GM10248 (cell line): ENCODE data around the gene C11orf68.

Experiments used
- CTCF ChIA-PET: fragments of 300-600 bp; sonication (Branson Sonifier 250); formaldehyde crosslinking; extraction: SDS; loops from one replicate; lab custom pipeline; 2021; ENCODE audit warnings: antibody characterized with exemption; lab: Yijun Ruan, JAX
- POLR2A ChIA-PET: fragments of 350-650 bp; sonication (Branson Sonifier 250); formaldehyde crosslinking; extraction: SDS; loops from one replicate; lab custom pipeline; 2020; ENCODE audit warnings: antibody characterized with exemption; lab: Yijun Ruan, JAX
- DNase-seq: peaks from one replicate; pipeline ENCODE4 v3.0.0; 2012; ENCODE audit errors: extremely low spot score
- CTCF ChIP-seq: IDR thresholded peaks from 2 replicates; pipeline ENCODE4 v1.5.1; 2012; ENCODE audit warnings: mild to moderate bottlenecking, low read depth; ENCODE audit errors: extremely low read depth, missing control alignments, control extremely low read depth

Gene C11orf68

GRCh38 chr11:65885231-65885630 is 33.6 kb downstream of the C11orf68 start:
- no peak for DNase-seq
- CTCF ChIA-PET: interaction anchor here (0.9 to 19.3 kb wide), 48 partner anchors 3 to 590 kb away, joined by 3 to 535 read pairs (median 6); partner anchors contain the start of genes BANF1, CATSPER1, CCDC85B and CFL1
- POLR2A ChIA-PET: interaction anchor here (0.6 to 1.1 kb wide), 3 partner anchors 8 to 116 kb away, joined by 3 to 5 read pairs (median 3); no protein-coding TSS in a partner anchor
- no peak for TF ChIP-seq CTCF

DNA sequence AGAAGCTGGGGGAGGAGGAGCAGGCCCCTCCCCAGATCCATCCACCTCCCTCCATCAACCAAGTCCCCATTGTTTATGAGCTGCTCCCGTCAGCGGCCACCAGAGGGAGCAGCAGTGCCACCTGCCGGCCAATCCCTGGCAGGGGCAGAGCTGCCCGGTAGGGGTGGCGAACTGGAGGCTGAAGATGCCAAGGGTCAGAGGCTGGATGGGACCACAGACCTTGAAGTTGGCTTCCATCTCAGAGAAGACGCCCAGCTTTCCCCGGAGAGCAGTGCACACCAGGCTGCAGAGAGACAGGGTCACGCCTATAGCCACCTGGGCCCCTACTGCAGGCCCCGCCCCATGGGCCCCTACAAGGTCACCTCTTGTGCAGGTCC is 34.2 kb downstream of the C11orf68 start:
- TF ChIP-seq CTCF: peak; percentile 100
- CTCF ChIA-PET: interaction anchor here (0.7 to 19.3 kb wide), 60 partner anchors 2 to 589 kb away, joined by 3 to 535 read pairs (median 5); partner anchors contain the start of genes BANF1, CATSPER1, CCDC85B and CFL1
- POLR2A ChIA-PET: interaction anchor here (0.6 to 1.5 kb wide), 4 partner anchors 9 to 116 kb away, joined by 3 to 5 read pairs (median 4); no protein-coding TSS in a partner anchor

GRCh38 chr11:65883786-65884715 is 34.8 kb downstream of the C11orf68 start:
- ChIA-PET CTCF (interaction anchor here (0.7 to 19.3 kb wide), 58 partner anchors 8 to 271 kb away, joined by 3 to 535 read pairs (median 5); partner anchors contain the start of genes BANF1, CATSPER1, CCDC85B and CFL1), POLR2A (interaction anchor here (0.5 to 1.5 kb wide), 4 partner anchors 9 to 40 kb away, joined by 3 to 6 read pairs (median 5); no protein-coding TSS in a partner anchor)
- DNase-seq: no peak
- no peak for TF ChIP-seq CTCF

More for the DNA sequence above, 34.2 kb downstream of the C11orf68 start:
- DNase-seq: peak; percentile 88

GRCh38 chr11:65883058-65883761 is 35.7 kb downstream of the C11orf68 start:
- TF ChIP-seq CTCF: no peak
- POLR2A ChIA-PET: interaction anchor here (1.5 kb wide), 1 partner anchor 17 kb away, joined by 5 read pairs; no protein-coding TSS in a partner anchor
- CTCF ChIA-PET: interaction anchor here (1.1 to 19.3 kb wide), 16 partner anchors 7 to 230 kb away, joined by 3 to 535 read pairs (median 12); partner anchors contain the start of genes CCDC85B, CFL1, EFEMP2 and FIBP
- DNase-seq: no peak

DNA sequence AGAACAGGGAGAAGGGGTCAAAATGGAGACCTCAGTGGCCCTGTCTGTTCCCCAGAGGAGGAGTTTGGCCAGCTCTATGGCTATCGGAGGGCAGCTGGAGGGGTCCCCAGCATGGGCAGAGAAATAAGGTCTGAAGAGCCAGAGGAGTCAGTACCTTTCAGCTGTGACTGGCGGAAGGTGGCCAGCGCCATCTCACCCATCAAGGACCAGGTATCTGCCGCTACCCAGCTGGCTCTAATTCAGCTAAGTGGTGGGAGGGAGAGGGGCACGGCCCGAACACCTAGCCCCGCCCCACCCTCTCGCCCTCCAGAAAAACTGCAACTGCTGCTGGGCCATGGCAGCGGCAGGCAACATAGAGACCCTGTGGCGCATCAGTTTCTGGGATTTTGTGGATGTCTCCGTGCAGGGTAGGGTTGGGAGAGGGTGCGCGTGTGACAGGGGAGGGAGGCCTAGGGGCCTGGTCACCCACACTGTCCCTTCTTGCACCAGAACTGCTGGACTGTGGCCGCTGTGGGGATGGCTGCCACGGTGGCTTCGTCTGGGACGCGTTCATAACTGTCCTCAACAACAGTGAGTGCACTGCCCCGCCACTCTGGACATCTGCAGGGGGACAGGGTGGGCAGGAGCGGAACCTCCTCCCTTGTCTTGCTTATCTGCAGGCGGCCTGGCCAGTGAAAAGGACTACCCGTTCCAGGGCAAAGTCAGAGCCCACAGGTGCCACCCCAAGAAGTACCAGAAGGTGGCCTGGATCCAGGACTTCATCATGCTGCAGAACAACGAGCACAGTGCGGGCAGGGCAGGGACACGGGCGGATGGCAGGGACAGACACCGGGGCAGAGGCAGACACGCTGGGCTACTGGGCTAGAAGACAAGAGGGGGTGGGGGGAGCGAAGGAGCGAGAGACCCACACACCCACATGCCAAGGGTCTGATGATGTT is 36.5 kb downstream of the C11orf68 start:
- no peak for TF ChIP-seq CTCF
- DNase-seq: no peak
- ChIA-PET POLR2A (interaction anchor here (1.0 kb wide), 1 partner anchor 23 kb away, joined by 4 read pairs; the partner anchor contains the start of gene MUS81), CTCF (interaction anchor here (1.0 to 19.3 kb wide), 5 partner anchors 10 to 107 kb away, joined by 4 to 535 read pairs (median 199); partner anchors contain the start of genes CCDC85B, CFL1, EFEMP2 and FIBP)
